ENCODE measurements around the gene ZNF423. TPM values are rescaled to one million over a fixed set of nuclear protein-coding genes. Genes with fewer than 3 reads are reported as not detected.

ZNF423 gene
- total RNA-seq, 2 experiments from 2014 or later, result not detected

- POLR2A ChIA-PET, result interaction anchor here (0.6 kb wide), 1 partner anchor 10 kb away, joined by 7 read pairs; no protein-coding TSS in a partner anchor
- CTCF ChIA-PET, result no interaction called here
Measured at GRCh38 chr16:49854188-49854795, 1.6 kb downstream of the ZNF423 start.

GRCh38 chr16:49852279-49852678 is 3.6 kb downstream of the ZNF423 start:
- CTCF ChIA-PET, result no interaction called here

GRCh38 chr16:49851468-49851787 is 4.5 kb downstream of the ZNF423 start:
- ChIA-PET POLR2A (no interaction called here), CTCF (no interaction called here)

More at GRCh38 chr16:49852279-49852678, 3.6 kb downstream of the ZNF423 start:
- POLR2A ChIA-PET, result no interaction called here

GRCh38 chr16:49850558-49851467 is 5.1 kb downstream of the ZNF423 start:
- ChIA-PET POLR2A (no interaction called here), CTCF (no interaction called here)

GRCh38 chr16:49849754-49850108 is 6.2 kb downstream of the ZNF423 start:
- ChIA-PET CTCF (no interaction called here), POLR2A (no interaction called here)

- POLR2A ChIA-PET, result no interaction called here
- CTCF ChIA-PET, result no interaction called here
Measured at GRCh38 chr16:49849037-49849753, 6.7 kb downstream of the ZNF423 start.

- ChIA-PET POLR2A (no interaction called here), CTCF (no interaction called here)
Measured at GRCh38 chr16:49848530-49848929, 7.4 kb downstream of the ZNF423 start.

- POLR2A ChIA-PET, result no interaction called here
- CTCF ChIA-PET, result interaction anchor here (0.7 kb wide), 1 partner anchor 30 kb away, joined by 4 read pairs; no protein-coding TSS in a partner anchor
Measured at GRCh38 chr16:49846800-49847199, 9.1 kb downstream of the ZNF423 start.

GRCh38 chr16:49844359-49844758 is 11.6 kb downstream of the ZNF423 start:
- ChIA-PET CTCF (no interaction called here), POLR2A (interaction anchor here (0.7 kb wide), 1 partner anchor 10 kb away, joined by 7 read pairs; no protein-coding TSS in a partner anchor)

GRCh38 chr16:49843758-49844157 is 12.2 kb downstream of the ZNF423 start:
- POLR2A ChIA-PET, result interaction anchor here (0.7 kb wide), 1 partner anchor 11 kb away, joined by 7 read pairs; no protein-coding TSS in a partner anchor
- CTCF ChIA-PET, result no interaction called here

- POLR2A ChIA-PET, result no interaction called here
- CTCF ChIA-PET, result no interaction called here
Measured at GRCh38 chr16:49842972-49843371, 12.9 kb downstream of the ZNF423 start.

- ChIA-PET CTCF (no interaction called here), POLR2A (no interaction called here)
Measured at GRCh38 chr16:49839017-49839825, 16.7 kb downstream of the ZNF423 start.

GRCh38 chr16:49838441-49839016 is 17.4 kb downstream of the ZNF423 start:
- ChIA-PET POLR2A (no interaction called here), CTCF (no interaction called here)

GRCh38 chr16:49837688-49838410 is 18.1 kb downstream of the ZNF423 start:
- ChIA-PET CTCF (no interaction called here), POLR2A (no interaction called here)

GRCh38 chr16:49836668-49837067 is 19.2 kb downstream of the ZNF423 start:
- CTCF ChIA-PET, result no interaction called here
- POLR2A ChIA-PET, result interaction anchor here (0.6 kb wide), 1 partner anchor 95 kb away, joined by 3 read pairs; no protein-coding TSS in a partner anchor

- POLR2A ChIA-PET, result no interaction called here
- CTCF ChIA-PET, result no interaction called here
Measured at GRCh38 chr16:49836218-49836617, 19.7 kb downstream of the ZNF423 start.

- ChIA-PET CTCF (no interaction called here), POLR2A (no interaction called here)
Measured at GRCh38 chr16:49835161-49835777, 20.6 kb downstream of the ZNF423 start.

- CTCF ChIA-PET, result no interaction called here
- POLR2A ChIA-PET, result no interaction called here
Measured at GRCh38 chr16:49834531-49835151, 21.3 kb downstream of the ZNF423 start.
